RKO (cell line): ENCODE results near the gene NLGN2.

Experiments
- DNase-seq: peaks from one replicate; pipeline ENCODE4 v3.0.0-alpha.2; 2016; ENCODE audit warnings: low spot score

NLGN2 gene

GRCh38 chr17:7414837-7415236, 7.2 kb downstream of the NLGN2 start:
- DNase-seq, result no peak

GRCh38 chr17:7415784-7416183, 8.1 kb downstream of the NLGN2 start:
- no peak for DNase-seq

GRCh38 chr17:7416323-7416722, 8.7 kb downstream of the NLGN2 start:
- DNase-seq, result no peak

GRCh38 chr17:7417056-7417655, 9.5 kb downstream of the NLGN2 start:
- no peak for DNase-seq

- DNase-seq, result no peak
Observed at GRCh38 chr17:7418472-7419152, 11.0 kb downstream of the NLGN2 start.

- DNase-seq, result no peak
Observed at GRCh38 chr17:7419819-7420610, 12.4 kb downstream of the NLGN2 start, which contains the start of gene SPEM1. SPEM1 (plus strand) TSS chr17:7420324; CDS start chr17:7420385, 61 bp downstream.

- DNase-seq, result no peak
Observed at GRCh38 chr17:7421186-7421585, 13.5 kb downstream of the NLGN2 start.

- DNase-seq, result no peak
Observed at GRCh38 chr17:7423679-7424078, 16.0 kb downstream of the NLGN2 start.

GRCh38 chr17:7425316-7425715, 17.7 kb downstream of the NLGN2 start, which contains the start of gene SPEM2:
SPEM2 (plus strand) TSS chr17:7425616; CDS start chr17:7425689, 73 bp downstream.
- DNase-seq, result no peak

GRCh38 chr17:7425756-7426155, 18.1 kb downstream of the NLGN2 start:
- no peak for DNase-seq

- DNase-seq, result no peak
Observed at GRCh38 chr17:7426203-7426863, 18.7 kb downstream of the NLGN2 start.

- DNase-seq, result no peak
Observed at GRCh38 chr17:7426896-7427489, 19.3 kb downstream of the NLGN2 start.

GRCh38 chr17:7427549-7427948, 19.9 kb downstream of the NLGN2 start:
- DNase-seq, result no peak

- no peak for DNase-seq
Observed at GRCh38 chr17:7428557-7428956, 20.9 kb downstream of the NLGN2 start, which contains the start of gene SPEM3. SPEM3 (plus strand) TSS chr17:7428857; CDS start chr17:7428903, 46 bp downstream.

GRCh38 chr17:7429722-7430121, 22.1 kb downstream of the NLGN2 start:
- no peak for DNase-seq

GRCh38 chr17:7431231-7431630, 23.6 kb downstream of the NLGN2 start:
- no peak for DNase-seq

- no peak for DNase-seq
Observed at GRCh38 chr17:7432296-7432695, 24.7 kb downstream of the NLGN2 start.

- peak; percentile 88 for DNase-seq
Observed at GRCh38 chr17:7435676-7436555, 28.3 kb downstream of the NLGN2 start.

- DNase-seq, result peak; percentile 94
Observed at GRCh38 chr17:7436556-7437368, 29.1 kb downstream of the NLGN2 start.

- no peak for DNase-seq
Observed at GRCh38 chr17:7437369-7437863, 29.8 kb downstream of the NLGN2 start.
